GM12801 (cell line): ENCODE results near the gene BTBD18.

Experiments
- TF ChIP-seq, protein P1 (sequence below): IDR thresholded peaks from one replicate; pipeline ENCODE4 v1.5.1; 2011; ENCODE audit warnings: control low read depth; ENCODE audit not compliant: insufficient read length; ENCODE audit errors: extremely low read depth

The BTBD18 gene

DNA sequence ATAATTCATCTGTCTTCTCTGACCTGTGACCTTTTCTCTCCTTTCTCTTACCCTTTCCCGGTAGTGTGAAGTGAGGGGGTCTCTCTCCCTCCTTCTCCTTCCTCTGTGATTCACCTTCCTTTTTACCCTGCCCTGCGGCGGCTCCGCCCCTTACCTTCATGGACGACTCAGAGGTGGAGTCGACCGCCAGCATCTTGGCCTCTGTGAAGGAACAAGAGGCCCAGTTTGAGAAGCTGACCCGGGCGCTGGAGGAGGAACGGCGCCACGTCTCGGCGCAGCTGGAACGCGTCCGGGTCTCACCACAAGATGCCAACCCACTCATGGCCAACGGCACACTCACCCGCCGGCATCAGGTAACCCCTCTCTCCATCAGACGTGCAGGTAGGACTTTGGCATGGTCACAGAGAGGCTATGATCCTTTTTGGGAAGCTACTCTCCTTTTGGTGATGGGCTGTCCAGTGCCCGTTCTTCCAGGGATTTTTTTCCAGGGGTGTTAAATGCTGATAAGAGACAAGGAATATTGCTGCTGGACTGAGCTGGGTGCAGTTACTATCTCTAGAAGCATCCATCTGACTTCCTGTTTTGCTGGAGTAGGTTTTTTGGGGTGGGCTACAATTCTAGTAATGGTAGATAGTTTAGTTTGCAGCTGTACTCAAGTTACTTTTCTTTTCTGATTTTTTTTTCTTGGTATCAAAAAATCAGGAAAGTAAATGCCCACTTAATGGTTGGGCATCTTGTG lies 39.9 kb upstream of the BTBD18 start:
- TF ChIP-seq, protein P1, sequence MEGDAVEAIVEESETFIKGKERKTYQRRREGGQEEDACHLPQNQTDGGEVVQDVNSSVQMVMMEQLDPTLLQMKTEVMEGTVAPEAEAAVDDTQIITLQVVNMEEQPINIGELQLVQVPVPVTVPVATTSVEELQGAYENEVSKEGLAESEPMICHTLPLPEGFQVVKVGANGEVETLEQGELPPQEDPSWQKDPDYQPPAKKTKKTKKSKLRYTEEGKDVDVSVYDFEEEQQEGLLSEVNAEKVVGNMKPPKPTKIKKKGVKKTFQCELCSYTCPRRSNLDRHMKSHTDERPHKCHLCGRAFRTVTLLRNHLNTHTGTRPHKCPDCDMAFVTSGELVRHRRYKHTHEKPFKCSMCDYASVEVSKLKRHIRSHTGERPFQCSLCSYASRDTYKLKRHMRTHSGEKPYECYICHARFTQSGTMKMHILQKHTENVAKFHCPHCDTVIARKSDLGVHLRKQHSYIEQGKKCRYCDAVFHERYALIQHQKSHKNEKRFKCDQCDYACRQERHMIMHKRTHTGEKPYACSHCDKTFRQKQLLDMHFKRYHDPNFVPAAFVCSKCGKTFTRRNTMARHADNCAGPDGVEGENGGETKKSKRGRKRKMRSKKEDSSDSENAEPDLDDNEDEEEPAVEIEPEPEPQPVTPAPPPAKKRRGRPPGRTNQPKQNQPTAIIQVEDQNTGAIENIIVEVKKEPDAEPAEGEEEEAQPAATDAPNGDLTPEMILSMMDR = no peak

DNA sequence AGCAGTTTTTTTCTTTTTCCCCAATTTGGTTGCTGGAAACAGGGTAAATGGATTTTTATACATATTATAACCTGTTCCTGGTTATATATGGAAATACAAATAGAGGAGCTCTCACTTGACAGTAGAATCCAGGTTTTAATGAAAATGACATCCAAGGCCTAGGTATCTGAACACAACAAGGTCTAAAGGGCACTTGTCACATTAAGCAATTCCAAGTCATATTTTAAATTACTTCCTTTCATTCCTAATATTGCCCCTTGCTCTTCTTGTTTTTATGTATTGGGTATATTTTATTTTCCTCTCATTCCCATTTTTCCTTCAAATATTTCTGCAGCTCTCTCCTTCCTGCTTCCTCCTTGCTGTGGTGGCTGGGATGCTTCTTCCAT lies 37.1 kb upstream of the BTBD18 start:
- TF ChIP-seq, protein P1 = no peak

DNA sequence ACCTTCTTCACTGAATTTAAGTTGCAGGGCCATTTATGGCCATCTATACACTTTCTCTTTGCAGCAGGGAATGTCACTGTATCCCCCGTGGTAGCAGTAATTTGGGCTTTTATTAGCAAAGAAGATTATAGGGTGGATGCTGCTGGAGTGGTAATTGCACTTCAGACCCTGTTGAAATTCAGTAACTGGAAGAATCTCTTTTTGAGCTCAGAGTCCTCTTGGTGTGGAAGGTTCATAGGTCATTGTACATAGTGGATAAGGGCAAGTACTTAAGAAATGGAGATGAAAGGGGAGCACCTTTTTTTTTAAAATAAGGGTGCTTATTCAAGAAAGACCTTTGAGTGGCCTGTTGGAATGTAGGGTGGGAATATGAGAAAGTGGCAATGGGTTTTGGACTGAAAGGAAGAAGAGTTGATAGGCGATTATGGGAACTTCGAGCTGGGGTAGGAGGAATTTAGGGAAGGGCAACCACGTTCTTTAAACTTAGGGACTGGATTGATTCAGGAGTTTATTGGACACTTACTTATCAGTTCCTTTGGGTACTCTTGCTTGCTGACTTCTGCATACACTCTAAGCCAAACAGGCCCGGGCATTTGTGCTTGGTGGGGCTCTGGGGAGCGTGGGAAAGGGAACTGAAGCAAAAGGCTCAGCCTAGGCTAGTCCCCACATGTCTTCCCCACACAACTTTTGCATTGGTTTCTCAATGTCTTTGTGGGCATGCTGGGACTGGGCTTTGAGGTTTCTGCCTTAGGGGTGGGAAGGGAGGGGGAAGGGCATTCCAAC lies 36.5 kb upstream of the BTBD18 start:
- TF ChIP-seq, protein P1 = no peak

DNA sequence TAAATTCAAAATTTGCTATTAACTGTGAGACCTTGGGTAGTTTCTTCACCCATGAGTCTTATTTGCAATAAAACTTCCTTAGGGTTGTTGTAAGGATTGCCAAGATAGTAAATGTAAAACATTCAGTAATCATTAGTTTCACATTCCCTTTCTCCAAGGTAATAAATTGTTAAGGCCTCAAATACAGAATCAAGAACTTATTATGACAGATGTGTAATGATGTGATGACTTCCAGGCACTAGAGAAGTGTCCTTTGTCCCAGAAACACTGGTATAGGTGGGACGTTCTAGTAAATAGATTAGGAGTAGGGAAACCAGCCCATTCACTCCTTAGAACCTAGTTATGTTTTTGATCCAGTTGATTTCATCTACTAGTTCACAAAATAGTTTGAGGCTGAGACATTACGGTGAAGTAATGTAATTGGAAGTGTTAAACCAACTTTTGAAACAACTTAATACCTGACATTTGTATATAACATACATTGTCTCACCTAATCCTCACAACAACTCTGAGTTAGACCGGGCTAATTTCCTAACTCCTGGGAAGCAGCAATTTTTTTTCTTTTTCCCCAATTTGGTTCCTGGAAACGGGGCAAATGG lies 35.5 kb upstream of the BTBD18 start:
- TF ChIP-seq, protein P1 = no peak

DNA sequence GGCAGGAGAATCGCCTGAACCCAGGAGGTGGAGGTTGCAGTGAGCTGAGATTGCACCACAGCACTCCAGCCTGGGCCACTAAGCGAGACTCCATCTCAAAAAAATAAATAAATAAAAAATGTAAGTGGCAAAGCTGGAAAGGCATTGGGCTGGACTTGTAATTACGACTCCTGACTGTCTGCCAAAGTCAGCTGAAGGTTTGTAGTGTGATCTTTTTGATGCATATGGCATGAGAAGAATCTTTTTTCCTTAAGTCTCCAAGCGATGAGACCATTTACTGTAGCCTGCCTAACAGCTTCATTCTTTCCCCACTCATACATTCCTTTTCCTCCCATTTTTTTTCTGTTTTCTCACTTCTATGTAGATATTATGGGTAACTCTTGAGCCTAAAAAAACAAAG lies 34.8 kb upstream of the BTBD18 start:
- TF ChIP-seq, protein P1 = no peak

DNA sequence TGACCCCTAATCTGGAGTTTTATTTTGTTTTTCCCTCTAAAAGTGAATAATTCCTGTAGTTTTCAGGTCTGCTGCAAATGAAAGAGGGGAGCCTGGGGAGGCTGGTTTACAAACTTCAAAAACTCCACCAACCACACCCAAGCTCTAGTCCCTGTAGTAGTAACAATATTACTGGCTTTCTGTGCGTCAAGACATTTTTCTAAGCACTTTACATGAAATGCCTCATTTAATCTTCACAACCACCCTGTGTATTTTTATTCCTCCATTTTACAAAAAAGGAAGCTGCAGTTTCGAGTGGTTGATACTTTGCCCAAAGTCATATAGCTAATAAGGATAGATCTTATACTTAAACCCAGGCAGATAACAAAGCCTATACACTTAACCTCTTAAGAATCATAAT lies 33.5 kb upstream of the BTBD18 start:
- TF ChIP-seq, protein P1 = no peak

DNA sequence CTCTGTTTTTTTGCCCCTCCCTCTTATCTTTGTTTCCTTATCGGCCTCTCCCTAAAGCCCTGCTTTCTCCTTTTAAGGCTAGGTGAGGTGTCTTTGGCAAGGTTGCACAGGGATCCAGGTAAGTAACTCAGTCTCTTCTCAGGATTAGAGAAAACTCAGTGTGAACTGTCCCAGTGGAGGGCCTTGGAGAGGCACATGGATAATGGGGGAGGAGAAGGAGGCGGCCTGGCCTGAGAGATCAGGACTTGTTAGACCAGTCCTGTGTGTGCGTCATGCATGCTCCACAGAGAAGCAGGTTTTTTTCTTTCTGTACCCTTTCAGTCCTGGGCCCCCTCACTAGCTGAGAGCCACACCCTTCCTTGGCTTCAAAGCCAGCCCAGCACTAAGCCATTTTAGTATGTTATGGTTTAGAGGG lies 29.9 kb upstream of the BTBD18 start:
- TF ChIP-seq, protein P1 = no peak
